RPMI8226 (cell line): Measurements from ENCODE around the gene IQGAP2.

Experiments used
- DNase-seq: peaks from one replicate; pipeline ENCODE4 v3.0.0-alpha.2; 2015

IQGAP2 gene

GRCh38 chr5:76384189-76384588, 18.9 kb upstream of the IQGAP2 start:
- no peak for DNase-seq

GRCh38 chr5:76384705-76385104, 18.4 kb upstream of the IQGAP2 start:
- DNase-seq: no peak

- no peak for DNase-seq
Observed at GRCh38 chr5:76385540-76385939, 17.5 kb upstream of the IQGAP2 start.

GRCh38 chr5:76386360-76386759, 16.7 kb upstream of the IQGAP2 start:
- DNase-seq: no peak

- DNase-seq: no peak
Observed at GRCh38 chr5:76388236-76388635, 14.8 kb upstream of the IQGAP2 start.

- no peak for DNase-seq
Observed at GRCh38 chr5:76388791-76389512, 14.1 kb upstream of the IQGAP2 start.

GRCh38 chr5:76389513-76390154, 13.5 kb upstream of the IQGAP2 start:
- DNase-seq: no peak

GRCh38 chr5:76391014-76391413, 12.1 kb upstream of the IQGAP2 start:
- no peak for DNase-seq

DNA sequence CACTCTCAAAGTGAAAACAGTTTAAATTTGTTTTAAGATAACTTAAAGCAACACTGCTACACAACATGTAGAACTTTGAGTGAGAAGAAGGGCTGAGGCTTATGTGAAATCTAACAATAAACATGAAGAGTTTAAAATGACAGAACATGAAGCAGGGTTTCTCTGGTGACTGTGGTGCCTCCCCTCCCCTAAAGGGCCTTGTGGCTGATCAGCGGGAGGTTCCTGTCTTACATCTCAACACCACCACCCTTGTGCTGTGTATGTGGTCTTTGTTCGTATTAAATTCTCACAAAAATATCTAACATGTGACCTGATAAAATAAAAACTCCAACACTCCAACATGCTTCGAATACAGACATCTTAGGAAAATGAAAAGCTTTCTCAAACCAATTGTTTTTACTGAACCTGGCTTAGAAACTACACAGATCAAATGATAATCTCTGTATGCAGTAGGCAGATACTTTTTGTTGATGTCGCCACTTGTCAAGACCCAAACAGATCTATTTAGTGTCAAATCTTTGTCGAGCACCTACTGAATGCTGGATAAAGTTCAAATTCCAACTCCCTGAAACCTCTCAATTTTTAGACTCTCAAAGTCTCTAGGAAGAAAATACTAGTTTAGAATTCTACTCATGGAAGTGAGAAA, 9.9 kb upstream of the IQGAP2 start:
- DNase-seq: no peak

DNA sequence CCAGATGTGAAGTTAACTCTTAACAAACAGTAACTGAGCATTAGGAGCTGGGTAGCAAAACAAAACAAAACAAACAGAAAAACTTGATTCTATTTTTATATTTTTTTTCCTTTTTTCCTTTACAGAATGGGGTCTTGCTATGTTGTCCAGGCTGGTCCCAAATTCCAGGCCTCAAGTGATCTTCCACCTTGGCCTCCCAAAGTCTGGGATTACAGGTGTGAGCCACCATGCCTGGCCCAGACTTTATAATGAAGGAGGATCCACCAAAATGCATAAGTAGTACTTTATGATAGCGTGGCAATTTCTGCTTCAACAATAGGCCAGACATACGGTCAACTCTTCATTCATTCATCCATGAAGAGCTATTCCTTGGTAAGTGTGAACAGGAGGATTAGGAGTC, 5.9 kb upstream of the IQGAP2 start:
- no peak for DNase-seq

GRCh38 chr5:76399268-76399667, 3.8 kb upstream of the IQGAP2 start:
- DNase-seq: no peak

- no peak for DNase-seq
Observed at GRCh38 chr5:76400466-76400865, 2.6 kb upstream of the IQGAP2 start.

DNA sequence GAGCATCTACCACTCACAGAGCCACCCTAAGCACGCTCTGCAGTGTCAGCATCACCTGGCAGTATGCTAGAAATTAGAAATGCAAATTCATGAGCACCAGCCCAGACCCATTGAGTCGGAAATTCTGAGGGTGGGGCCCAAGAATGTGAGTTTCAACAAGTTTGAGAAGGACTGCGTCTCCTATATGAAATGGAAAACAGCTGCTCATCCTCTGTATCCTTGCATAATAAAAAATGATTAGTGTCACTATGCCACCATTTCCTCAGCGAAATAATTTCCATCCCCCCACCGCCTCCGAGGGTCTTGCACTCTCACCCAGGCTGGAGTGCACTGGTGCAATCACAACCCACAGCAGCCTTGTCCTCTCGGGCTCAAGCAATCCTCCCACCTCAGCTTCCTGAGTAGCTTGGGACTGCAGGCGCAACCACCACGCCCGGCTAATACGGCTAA, 1.3 kb upstream of the IQGAP2 start:
- peak; percentile 92 for DNase-seq

DNA sequence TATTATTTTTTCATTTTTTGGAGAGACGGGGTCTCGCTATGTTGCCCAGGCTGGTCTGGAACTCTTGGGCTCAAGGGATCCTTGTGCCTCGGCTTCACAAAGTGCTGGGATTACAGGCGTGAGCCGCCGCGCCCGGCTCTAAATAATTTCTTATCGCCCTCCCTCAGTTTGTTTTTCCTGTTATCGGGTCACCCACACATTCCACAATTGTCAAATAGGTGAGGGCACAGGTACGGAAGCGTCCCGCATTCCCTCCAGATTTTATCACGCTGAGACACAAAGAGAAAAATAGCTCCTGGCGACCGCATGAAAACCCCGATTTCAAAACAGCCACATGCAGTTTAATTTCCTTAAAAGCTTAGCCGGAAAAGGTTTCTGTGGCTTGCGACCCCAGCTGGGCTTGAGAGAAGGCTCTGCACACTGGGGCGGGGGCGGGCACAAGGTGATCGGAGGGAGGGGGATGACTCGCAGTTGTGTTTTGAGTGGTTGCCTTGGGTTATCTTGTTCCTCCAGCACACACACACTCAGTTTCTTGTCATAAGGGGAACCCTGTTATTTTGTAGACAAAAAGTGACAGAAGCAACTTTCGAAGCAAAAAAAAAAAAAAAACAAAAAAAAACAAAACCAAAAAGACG, 717 bp upstream of the IQGAP2 start:
- DNase-seq: peak; percentile 94

- peak; percentile 86 for DNase-seq
Observed at GRCh38 chr5:76403766-76404222, 709 bp downstream of the IQGAP2 start.

- DNase-seq: peak; percentile 82
Observed at GRCh38 chr5:76404223-76405211, 1.4 kb downstream of the IQGAP2 start.

- DNase-seq: no peak
Observed at GRCh38 chr5:76406014-76406413, 2.9 kb downstream of the IQGAP2 start.

- DNase-seq: no peak
Observed at GRCh38 chr5:76406673-76407072, 3.6 kb downstream of the IQGAP2 start.

DNA sequence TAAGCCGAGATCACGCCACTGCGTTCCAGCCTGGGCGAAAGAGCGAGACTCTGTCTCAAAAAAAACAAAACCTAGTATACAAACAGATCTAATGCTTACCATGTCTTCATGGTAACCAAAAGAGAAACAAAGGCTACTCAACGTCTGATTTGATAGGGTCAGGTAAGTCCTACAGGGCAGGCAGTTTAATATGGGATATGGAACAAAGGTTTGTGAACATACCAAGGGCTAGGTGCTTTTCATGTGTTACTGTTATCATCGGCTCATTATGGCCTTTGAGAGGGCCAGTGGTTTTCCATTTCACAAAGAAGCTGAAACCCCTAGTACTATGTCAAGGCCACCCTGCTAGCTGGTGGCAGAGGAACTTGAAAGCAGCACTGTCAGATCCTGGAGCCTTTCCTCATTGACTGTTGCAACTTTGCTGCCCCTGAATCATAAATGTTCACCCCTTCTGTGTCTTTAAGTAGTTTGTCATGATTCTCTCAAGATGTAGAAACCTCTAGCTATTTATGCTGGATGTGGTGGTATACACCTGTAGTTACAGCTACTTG, 5.1 kb downstream of the IQGAP2 start:
- DNase-seq: no peak

- DNase-seq: no peak
Observed at GRCh38 chr5:76412511-76412910, 9.4 kb downstream of the IQGAP2 start.

DNA sequence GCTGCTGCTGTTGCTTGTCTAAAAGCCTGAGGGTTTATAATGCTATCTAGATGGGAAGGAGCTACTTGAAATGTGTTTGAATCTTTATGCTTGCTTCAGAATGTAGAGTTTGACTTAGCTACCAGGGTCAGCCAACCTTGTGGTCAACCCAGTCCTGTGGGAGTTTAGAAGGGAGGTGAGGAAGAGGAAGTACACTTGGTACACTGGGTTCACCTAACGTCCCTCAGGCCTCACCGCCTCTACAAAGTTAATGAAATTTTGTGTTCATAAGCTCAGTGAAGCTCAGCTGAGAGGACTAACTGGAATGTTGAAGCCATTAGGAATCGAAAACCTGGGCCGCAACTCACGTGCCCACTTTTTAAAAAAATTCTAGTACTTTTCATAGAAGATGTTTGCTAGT, 10.7 kb downstream of the IQGAP2 start:
- no peak for DNase-seq

- DNase-seq: no peak
Observed at GRCh38 chr5:76414788-76415187, 11.7 kb downstream of the IQGAP2 start.
